Measurements from ENCODE around the gene MFSD6. TPM values are rescaled to one million over a fixed set of nuclear protein-coding genes. Genes with fewer than 3 reads are reported as not detected.

The MFSD6 gene
- total RNA-seq, 4 donors from 2014 or later, result 76.3 to 99.1 (median 83.0) TPM

DNA sequence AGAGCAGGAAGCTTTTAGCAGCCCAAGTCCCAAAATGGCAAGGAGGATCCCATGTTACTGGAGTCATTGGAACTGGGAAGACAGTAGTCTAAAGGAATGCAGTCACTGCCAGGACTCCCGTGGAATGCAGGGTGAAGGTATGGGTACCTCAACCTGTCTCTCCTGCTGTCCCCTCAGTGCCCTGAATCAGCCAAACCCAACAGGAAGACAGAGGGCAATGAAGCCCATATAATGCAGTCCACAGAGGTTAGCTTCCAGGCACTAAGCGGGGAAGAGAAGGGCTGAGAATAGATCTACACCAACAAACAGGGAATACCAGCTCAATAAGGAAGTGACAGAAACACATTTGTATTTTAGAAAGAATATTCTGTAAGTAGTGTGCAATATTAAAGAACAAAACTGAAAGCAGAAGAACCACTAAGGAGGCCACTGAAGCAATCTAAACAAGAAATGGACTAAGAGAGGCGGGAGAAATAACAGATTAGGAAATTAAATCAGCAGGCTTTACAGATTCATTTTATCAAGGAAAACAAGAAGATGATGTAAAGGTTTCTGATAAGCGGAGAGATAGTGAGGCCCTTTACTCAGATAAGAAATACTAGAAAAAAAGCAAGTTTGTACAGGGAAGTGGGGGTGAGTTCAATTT, 118.1 kb downstream of the MFSD6 start:
- Histone ChIP-seq H3K36me3 (no peaks in the 10 kb centered on the region), H3K4me1 (peaks cover 0 to 14% (median 5%) of the 10 kb centered on the region in 4 donors), H3K4me3 (no peak overlapping the region), H3K27ac (no peak overlapping the region), H3K27me3 (no peaks in the 10 kb centered on the region), H3K9me3 (no peaks in the 10 kb centered on the region)
- WGBS, 2 donors (ENCODE audit: low coverage in 1 of 2), result 85 to 88% methylated on average over 2 to 4 of the region's 4 CpGs
- no peak for TF ChIP-seq EP300 (IDR thresholded peaks at IDR 0.05; ENCODE audit: low read depth)
- no peak for TF ChIP-seq POLR2A (IDR thresholded peaks at IDR 0.05)
- TF ChIP-seq POLR2AphosphoS5 (IDR thresholded peaks at IDR 0.05), result no peak
- TF ChIP-seq, protein P1, sequence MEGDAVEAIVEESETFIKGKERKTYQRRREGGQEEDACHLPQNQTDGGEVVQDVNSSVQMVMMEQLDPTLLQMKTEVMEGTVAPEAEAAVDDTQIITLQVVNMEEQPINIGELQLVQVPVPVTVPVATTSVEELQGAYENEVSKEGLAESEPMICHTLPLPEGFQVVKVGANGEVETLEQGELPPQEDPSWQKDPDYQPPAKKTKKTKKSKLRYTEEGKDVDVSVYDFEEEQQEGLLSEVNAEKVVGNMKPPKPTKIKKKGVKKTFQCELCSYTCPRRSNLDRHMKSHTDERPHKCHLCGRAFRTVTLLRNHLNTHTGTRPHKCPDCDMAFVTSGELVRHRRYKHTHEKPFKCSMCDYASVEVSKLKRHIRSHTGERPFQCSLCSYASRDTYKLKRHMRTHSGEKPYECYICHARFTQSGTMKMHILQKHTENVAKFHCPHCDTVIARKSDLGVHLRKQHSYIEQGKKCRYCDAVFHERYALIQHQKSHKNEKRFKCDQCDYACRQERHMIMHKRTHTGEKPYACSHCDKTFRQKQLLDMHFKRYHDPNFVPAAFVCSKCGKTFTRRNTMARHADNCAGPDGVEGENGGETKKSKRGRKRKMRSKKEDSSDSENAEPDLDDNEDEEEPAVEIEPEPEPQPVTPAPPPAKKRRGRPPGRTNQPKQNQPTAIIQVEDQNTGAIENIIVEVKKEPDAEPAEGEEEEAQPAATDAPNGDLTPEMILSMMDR (IDR thresholded peaks at IDR 0.05), result no peak
- no peak for DNase-seq
- in situ Hi-C loops (cut with MboI; ENCODE audit: low pct_ligation_motif_present in 1 of 4, low pct_unique_long_range_greater_than_20kb in 1 of 4, low sequenced_read_pairs in 3 of 4), result loop anchor here in 1 of 4 donors (25.0 kb wide), 1 partner anchor 111 kb away; the partner anchor contains the start of gene NAB1
- intact Hi-C loops (cut with DNase I; ENCODE audit: low total_unique reads), result no loop called here

DNA sequence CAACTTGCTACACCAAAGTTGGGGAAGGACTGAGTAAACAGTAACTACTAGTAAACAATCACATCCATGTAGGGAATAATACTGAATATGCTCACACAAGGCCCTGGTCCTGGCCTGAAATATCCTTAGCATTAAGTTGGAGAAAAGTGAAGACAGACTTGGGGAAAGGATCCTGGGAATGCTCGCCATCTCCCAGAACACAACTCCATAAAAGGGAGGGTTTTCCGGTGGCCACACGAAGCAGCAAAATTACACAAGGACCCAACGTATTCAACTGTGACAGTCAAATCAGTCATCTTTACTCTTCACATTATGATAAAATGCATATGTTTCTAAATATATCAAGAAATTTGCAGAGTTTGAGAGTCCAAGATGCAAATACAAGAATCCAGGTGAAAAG, 119.1 kb downstream of the MFSD6 start:
- Histone ChIP-seq H3K9me3 (no peaks in the 10 kb centered on the region), H3K4me1 (peaks cover 0 to 14% (median 5%) of the 10 kb centered on the region in 4 donors), H3K4me3 (no peak overlapping the region), H3K27ac (no peak overlapping the region), H3K36me3 (no peaks in the 10 kb centered on the region), H3K27me3 (no peaks in the 10 kb centered on the region)
- 76 to 95% methylated on average over 4 of the region's 4 CpGs for WGBS, 2 donors (ENCODE audit: low coverage in 1 of 2)
- in situ Hi-C loops (cut with MboI; ENCODE audit: low pct_ligation_motif_present in 1 of 4, low pct_unique_long_range_greater_than_20kb in 1 of 4, low sequenced_read_pairs in 3 of 4), result loop anchor here in 1 of 4 donors (25.0 kb wide), 1 partner anchor 110 kb away; the partner anchor contains the start of gene NAB1
- DNase-seq, result no peak
- intact Hi-C loops (cut with DNase I; ENCODE audit: low total_unique reads), result no loop called here
- TF ChIP-seq POLR2AphosphoS5 (IDR thresholded peaks at IDR 0.05) (no peak), POLR2A (IDR thresholded peaks at IDR 0.05) (no peak)
- TF ChIP-seq, protein P1 (IDR thresholded peaks at IDR 0.05), result no peak

DNA sequence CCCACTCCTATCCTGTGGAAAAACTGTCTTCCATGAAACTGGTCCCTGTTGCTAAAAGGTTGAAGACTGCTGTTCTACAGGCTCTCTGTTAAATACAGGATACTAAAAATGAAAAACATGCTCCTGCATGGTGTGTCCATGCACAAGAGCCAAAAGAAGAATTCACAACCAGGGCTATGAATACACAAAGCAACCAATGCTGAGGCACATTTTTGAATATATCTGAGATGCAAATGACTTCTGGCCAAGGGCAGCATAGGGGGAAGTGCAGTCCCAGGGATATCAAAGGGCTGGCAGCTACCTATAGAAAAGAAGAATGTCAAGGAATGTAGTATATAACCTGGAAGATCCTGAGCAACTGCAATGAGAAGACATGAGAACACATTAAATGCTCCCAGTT, 119.8 kb downstream of the MFSD6 start:
- Histone ChIP-seq H3K36me3 (no peaks in the 10 kb centered on the region), H3K4me1 (peaks cover 0 to 14% (median 5%) of the 10 kb centered on the region in 4 donors), H3K4me3 (no peak overlapping the region), H3K9me3 (no peaks in the 10 kb centered on the region), H3K27ac (no peak overlapping the region), H3K27me3 (no peaks in the 10 kb centered on the region)
- TF ChIP-seq, protein P1 (IDR thresholded peaks at IDR 0.05), result no peak
- intact Hi-C loops (cut with DNase I; ENCODE audit: low total_unique reads), result no loop called here
- DNase-seq, result no peak
- in situ Hi-C loops (cut with MboI; ENCODE audit: low pct_ligation_motif_present in 1 of 4, low pct_unique_long_range_greater_than_20kb in 1 of 4, low sequenced_read_pairs in 3 of 4), result loop anchor here in 1 of 4 donors (25.0 kb wide), 1 partner anchor 109 kb away; the partner anchor contains the start of gene NAB1

DNA sequence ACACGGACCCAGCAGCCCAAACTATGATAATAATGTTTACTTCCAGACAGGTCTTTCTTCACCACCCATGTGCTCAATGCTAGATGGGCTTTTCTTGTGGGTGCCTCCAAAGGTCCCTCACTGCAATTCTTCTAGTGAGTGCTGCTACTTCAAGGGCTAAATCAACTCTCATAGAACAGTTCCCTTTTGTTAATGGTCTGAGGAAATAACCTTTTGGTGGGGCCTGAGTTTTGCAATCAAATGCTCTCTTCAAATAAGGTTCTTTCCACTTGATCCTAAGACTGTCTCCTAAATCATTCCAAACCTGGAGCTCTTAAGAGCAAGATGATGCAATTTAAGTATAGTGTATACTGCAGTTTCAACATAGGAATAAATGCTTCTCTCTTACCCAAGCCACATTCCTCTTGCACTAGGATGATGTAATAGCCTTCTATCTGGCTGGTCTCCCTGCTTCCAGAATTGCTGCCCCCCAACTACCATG, 120.4 kb downstream of the MFSD6 start:
- Histone ChIP-seq H3K36me3 (no peaks in the 10 kb centered on the region), H3K9me3 (no peaks in the 10 kb centered on the region), H3K27ac (no peak overlapping the region), H3K4me3 (no peak overlapping the region), H3K27me3 (no peaks in the 10 kb centered on the region), H3K4me1 (peaks cover 0 to 19% (median 8%) of the 10 kb centered on the region in 4 donors)
- WGBS, 2 donors (ENCODE audit: low coverage in 1 of 2), result 42 to 67% methylated on average over 1 of the region's 1 CpG
- DNase-seq, result no peak
- intact Hi-C loops (cut with DNase I; ENCODE audit: low total_unique reads) (no loop called here), in situ Hi-C loops (cut with MboI; ENCODE audit: low pct_ligation_motif_present in 1 of 4, low pct_unique_long_range_greater_than_20kb in 1 of 4, low sequenced_read_pairs in 3 of 4) (loop anchor here in 1 of 4 donors (25.0 kb wide), 1 partner anchor 109 kb away; the partner anchor contains the start of gene NAB1)
- TF ChIP-seq EP300 (IDR thresholded peaks at IDR 0.05; ENCODE audit: low read depth) (no peak), POLR2AphosphoS5 (IDR thresholded peaks at IDR 0.05) (peak in 1 of 3 donors; percentile 21), POLR2A (IDR thresholded peaks at IDR 0.05) (no peak)
- TF ChIP-seq, protein P1 (IDR thresholded peaks at IDR 0.05), result no peak
